Glutamatergic neuron (in vitro differentiated cells): ENCODE data around the gene MLXIP. TPM values are rescaled to one million over a fixed set of nuclear protein-coding genes. Genes with fewer than 3 reads are reported as not detected.
A peak's percentile ranks its signal among the peaks of the same experiment; 100 is the strongest.

Source experiments
- DNase-seq: peaks from one replicate; pipeline ENCODE4 v3.0.0; 2022
- H3K27ac Mint-ChIP-seq: one replicate; pipeline ENCODE4 v1.8.0; 2020; ENCODE audit warnings: mild to moderate bottlenecking, mixed read lengths, inconsistent platforms; ENCODE audit not compliant: unreplicated experiment
- H3K27me3 Mint-ChIP-seq: one replicate; pipeline ENCODE4 v1.8.0; 2020; ENCODE audit warnings: mild to moderate bottlenecking, moderate library complexity, mixed read lengths, inconsistent platforms; ENCODE audit not compliant: unreplicated experiment
- H3K36me3 Mint-ChIP-seq: one replicate; pipeline ENCODE4 v1.8.0; 2020; ENCODE audit warnings: mild to moderate bottlenecking, mixed read lengths, inconsistent platforms; ENCODE audit not compliant: unreplicated experiment
- H3K4me1 Mint-ChIP-seq: one replicate; pipeline ENCODE4 v1.8.0; 2020; ENCODE audit warnings: mild to moderate bottlenecking, low read depth, mixed read lengths, inconsistent platforms; ENCODE audit not compliant: unreplicated experiment
- H3K4me3 Mint-ChIP-seq: one replicate; pipeline ENCODE4 v1.8.0; 2020; ENCODE audit warnings: mild to moderate bottlenecking, mixed read lengths, inconsistent platforms; ENCODE audit not compliant: unreplicated experiment
- H3K9me3 Mint-ChIP-seq: one replicate; pipeline ENCODE4 v1.8.0; 2020; ENCODE audit warnings: mild to moderate bottlenecking, moderate library complexity, mixed read lengths, inconsistent platforms; ENCODE audit not compliant: unreplicated experiment
- total RNA-seq: library from RNA; stranded (reverse); fragmentation: NEBNext Ultra II Directional; extraction: Animal tissue kit (Norgen Biotek cat#: 25700); gene quantifications from one replicate; pipeline ENCODE4 v1.2.1, GENCODE V29; 2021; ENCODE audit not compliant: unreplicated experiment
- TF ChIP-seq, protein P1 (sequence below): fragments of 200-600 bp; sonication (generic); IDR thresholded peaks from one replicate; pipeline ENCODE4 v1.5.0; 2021; ENCODE audit not compliant: partially characterized antibody, unreplicated experiment

Gene MLXIP
- total RNA-seq, 1 donor from 2014 or later: 120 TPM

DNA sequence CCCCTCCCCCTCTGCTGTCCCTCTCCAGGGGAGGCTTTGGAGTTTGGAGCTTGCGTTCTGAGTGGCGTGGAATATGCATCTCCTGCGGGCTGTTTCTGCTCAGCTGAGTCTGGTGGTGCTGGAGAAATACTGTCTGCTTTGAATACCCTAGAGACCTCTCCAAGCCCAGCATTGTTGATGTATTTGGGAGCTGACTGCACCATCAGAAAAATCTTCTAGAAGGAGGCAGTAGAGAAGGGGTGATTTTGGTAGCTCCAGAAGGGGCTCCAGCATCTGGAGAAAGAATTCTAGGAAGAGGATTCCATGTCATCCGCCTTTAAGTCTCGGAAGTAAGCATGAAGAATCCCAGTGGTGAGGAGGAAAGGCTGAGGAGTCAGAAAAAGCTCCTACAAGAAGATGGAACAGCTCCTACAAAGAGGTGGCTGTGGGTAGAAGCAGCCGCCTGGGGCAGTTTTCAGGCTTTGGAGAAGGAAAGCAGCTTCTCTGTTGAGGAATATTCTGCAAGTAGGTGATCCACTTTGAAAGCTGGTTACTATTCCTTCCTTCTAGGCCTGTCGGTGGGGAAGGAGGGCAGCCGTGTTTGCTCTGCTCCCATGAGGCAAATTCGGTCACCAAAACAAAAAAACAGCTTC, 9.7 kb downstream of the MLXIP start:
- H3K9me3 Mint-ChIP-seq: peaks cover 12% of the 10 kb centered on the region
- TF ChIP-seq, protein P1, sequence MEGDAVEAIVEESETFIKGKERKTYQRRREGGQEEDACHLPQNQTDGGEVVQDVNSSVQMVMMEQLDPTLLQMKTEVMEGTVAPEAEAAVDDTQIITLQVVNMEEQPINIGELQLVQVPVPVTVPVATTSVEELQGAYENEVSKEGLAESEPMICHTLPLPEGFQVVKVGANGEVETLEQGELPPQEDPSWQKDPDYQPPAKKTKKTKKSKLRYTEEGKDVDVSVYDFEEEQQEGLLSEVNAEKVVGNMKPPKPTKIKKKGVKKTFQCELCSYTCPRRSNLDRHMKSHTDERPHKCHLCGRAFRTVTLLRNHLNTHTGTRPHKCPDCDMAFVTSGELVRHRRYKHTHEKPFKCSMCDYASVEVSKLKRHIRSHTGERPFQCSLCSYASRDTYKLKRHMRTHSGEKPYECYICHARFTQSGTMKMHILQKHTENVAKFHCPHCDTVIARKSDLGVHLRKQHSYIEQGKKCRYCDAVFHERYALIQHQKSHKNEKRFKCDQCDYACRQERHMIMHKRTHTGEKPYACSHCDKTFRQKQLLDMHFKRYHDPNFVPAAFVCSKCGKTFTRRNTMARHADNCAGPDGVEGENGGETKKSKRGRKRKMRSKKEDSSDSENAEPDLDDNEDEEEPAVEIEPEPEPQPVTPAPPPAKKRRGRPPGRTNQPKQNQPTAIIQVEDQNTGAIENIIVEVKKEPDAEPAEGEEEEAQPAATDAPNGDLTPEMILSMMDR: no peak
- peak overlapping the region; percentile 81 for H3K4me3 Mint-ChIP-seq
- peaks cover 7% of the 10 kb centered on the region for H3K36me3 Mint-ChIP-seq
- peaks cover 46% of the 10 kb centered on the region for H3K4me1 Mint-ChIP-seq
- H3K27ac Mint-ChIP-seq: peak overlapping the region; percentile 67
- no peak for DNase-seq
- H3K27me3 Mint-ChIP-seq: peaks cover 7% of the 10 kb centered on the region

DNA sequence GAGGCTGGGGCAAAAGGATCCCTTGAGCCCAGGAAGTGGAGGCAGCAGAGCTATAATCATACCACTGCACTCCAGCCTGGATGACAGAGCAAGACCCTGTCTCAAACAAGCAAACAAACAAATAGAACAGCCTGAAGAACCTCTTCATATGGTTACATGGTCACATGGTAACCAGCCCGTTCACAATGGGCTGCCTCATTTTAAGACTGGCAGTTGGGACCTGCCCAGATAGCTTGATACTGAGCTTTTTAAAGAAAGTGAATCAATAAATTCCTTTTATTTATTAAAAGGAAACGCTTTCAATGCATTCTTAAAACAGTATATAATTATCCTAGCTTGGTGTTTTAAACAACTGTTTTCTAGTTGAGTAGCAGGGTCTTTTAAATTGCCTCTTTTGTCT, 10.5 kb downstream of the MLXIP start:
- Mint-ChIP-seq H3K9me3 (peaks cover 12% of the 10 kb centered on the region), H3K27me3 (peaks cover 7% of the 10 kb centered on the region), H3K4me3 (no peak overlapping the region), H3K4me1 (peaks cover 39% of the 10 kb centered on the region), H3K36me3 (peaks cover 3% of the 10 kb centered on the region), H3K27ac (no peak overlapping the region)
- TF ChIP-seq, protein P1: no peak
- DNase-seq: no peak

DNA sequence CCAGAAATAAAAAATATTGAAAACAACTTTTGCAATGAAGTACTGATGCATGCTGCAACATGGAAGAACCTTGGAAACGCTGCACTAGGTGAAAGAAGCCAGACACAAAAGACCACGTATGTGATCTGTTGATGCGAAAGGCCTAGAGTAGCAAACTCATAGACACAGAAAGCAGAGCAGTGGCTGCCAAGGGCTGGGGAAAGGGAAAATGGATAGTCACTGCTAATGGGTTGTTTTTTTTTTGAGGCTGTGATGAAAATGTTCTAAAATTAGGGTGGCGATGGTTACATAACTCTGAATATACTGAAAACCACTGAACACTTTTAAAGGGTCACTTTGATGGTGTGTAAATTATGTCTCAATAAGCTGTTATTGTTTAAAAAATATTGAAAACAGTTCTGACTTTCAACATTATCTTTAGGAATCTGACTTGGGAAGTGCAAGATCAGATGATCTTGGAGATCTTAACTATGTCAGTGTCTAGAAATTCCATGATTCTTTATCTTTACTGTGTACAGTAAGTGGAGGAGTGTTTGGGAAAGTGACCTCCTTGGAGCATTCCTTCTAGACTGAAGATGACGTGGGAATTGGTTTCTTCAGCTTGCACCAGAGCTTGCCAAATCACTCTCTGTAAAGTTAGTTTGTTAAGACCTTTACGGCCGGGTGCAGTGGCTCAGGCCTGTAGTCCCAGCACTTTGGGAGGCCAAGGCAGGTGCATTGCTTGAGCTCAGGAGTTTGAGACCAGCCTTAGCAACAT, 12.4 kb downstream of the MLXIP start:
- TF ChIP-seq, protein P1: no peak
- Mint-ChIP-seq H3K9me3 (peaks cover 7% of the 10 kb centered on the region), H3K4me1 (peaks cover 34% of the 10 kb centered on the region), H3K27me3 (peaks cover 4% of the 10 kb centered on the region), H3K4me3 (no peak overlapping the region), H3K36me3 (no peaks in the 10 kb centered on the region), H3K27ac (no peak overlapping the region)
- DNase-seq: no peak

DNA sequence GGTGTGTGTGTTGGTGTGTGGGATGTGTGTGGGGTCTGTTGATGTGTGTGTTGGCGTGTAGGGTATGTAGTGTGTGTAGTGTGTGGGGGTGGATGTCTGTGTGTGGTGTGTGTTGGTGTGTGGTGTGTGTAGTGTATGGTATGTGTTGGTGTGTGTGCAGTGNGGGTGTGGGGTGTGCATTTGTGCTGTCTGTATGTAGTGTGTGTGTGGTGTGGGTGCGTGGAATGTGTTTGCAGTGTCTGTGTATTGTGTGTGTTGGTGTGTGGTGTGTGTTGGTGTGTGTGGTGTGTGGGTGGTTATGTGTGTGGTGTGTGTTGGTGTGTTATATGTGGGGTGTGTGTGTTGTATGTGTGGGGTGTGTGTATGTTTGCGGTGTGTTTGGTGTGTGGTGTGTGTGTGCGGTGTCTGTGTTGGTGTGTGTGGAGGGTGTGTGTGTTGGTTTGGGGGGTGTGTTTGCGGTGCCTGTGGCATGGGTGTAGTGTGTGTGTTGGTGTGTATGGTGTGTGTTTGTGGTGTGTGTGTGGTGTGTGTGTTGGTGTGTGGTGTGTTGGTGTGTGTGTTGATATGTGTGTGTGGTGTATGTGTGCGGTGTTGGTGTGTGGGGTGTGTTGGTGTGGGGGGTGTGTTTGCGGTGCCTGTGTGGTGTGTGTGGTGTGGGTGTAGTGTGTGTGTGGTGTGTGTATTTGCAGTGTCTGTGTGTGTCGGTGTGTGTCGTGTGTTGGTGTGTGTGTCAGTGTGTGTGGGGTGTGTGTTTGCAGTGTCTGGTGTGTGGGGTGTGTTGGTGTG, 14.7 kb downstream of the MLXIP start:
- DNase-seq: no peak
- H3K36me3 Mint-ChIP-seq: no peaks in the 10 kb centered on the region
- peaks cover 12% of the 10 kb centered on the region for H3K9me3 Mint-ChIP-seq
- peaks cover 10% of the 10 kb centered on the region for H3K27me3 Mint-ChIP-seq
- no peak overlapping the region for H3K27ac Mint-ChIP-seq
- peaks cover 28% of the 10 kb centered on the region for H3K4me1 Mint-ChIP-seq
- TF ChIP-seq, protein P1: no peak
- no peak overlapping the region for H3K4me3 Mint-ChIP-seq
